Measurements from ENCODE around the gene HVCN1.

GRCh38 chr12:110717037-110717436 lies 28.1 kb upstream of the HVCN1 start:
- TF ChIP-seq POLR2A (IDR thresholded peaks at IDR 0.05) (no peak), CTCF (IDR thresholded peaks at IDR 0.05 in 8 of 11, conservative IDR thresholded peaks at IDR 0.05 in 3 of 11) (no peak), POLR2AphosphoS5 (IDR thresholded peaks at IDR 0.05) (no peak)
